ENCODE measurements around the gene XIRP1.

XIRP1 gene

GRCh38 chr3:39164414-39164813, 28.0 kb downstream of the XIRP1 start:
- DNase-seq = no peak
- Histone ChIP-seq H3K27me3 (replicated peaks) (no peaks in the 10 kb centered on the region), H3K36me3 (replicated peaks) (no peaks in the 10 kb centered on the region), H3K27ac (no peak overlapping the region), H3K4me3 (ENCODE audit: low read depth, low read length) (no peak overlapping the region)
- TF ChIP-seq CTCF (IDR thresholded peaks at IDR 0.05; ENCODE audit: low read depth, low read length, missing control alignments) = no peak
- in situ Hi-C loops (cut with HindIII; ENCODE audit: low pct_ligation_motif_present, low sequenced_read_pairs) = no loop called here

GRCh38 chr3:39158148-39158715, 34.2 kb downstream of the XIRP1 start:
- Histone ChIP-seq H3K27me3 (replicated peaks) (no peaks in the 10 kb centered on the region), H3K36me3 (replicated peaks) (peaks cover under 1% of the 10 kb centered on the region), H3K27ac (no peak overlapping the region), H3K4me3 (ENCODE audit: low read depth, low read length) (no peak overlapping the region)
- in situ Hi-C loops (cut with HindIII; ENCODE audit: low pct_ligation_motif_present, low sequenced_read_pairs) = no loop called here
- no peak for TF ChIP-seq CTCF (IDR thresholded peaks at IDR 0.05; ENCODE audit: low read depth, low read length, missing control alignments)
- DNase-seq = no peak

GRCh38 chr3:39157359-39157758, 35.0 kb downstream of the XIRP1 start:
- in situ Hi-C loops (cut with HindIII; ENCODE audit: low pct_ligation_motif_present, low sequenced_read_pairs) = no loop called here
- no peaks in the 10 kb centered on the region for H3K27me3 ChIP-seq (replicated peaks)
- H3K27ac ChIP-seq = no peak overlapping the region
- no peak overlapping the region for H3K4me3 ChIP-seq (ENCODE audit: low read depth, low read length)
- peaks cover 2% of the 10 kb centered on the region for H3K36me3 ChIP-seq (replicated peaks)
- no peak for TF ChIP-seq CTCF (IDR thresholded peaks at IDR 0.05; ENCODE audit: low read depth, low read length, missing control alignments)
- no peak for DNase-seq

- Histone ChIP-seq H3K4me3 (ENCODE audit: low read depth, low read length) (no peak overlapping the region), H3K36me3 (replicated peaks) (peaks cover 2% of the 10 kb centered on the region), H3K27ac (no peak overlapping the region), H3K27me3 (replicated peaks) (no peaks in the 10 kb centered on the region)
- in situ Hi-C loops (cut with HindIII; ENCODE audit: low pct_ligation_motif_present, low sequenced_read_pairs) = no loop called here
- TF ChIP-seq CTCF (IDR thresholded peaks at IDR 0.05; ENCODE audit: low read depth, low read length, missing control alignments) = no peak
- no peak for DNase-seq
Observed at GRCh38 chr3:39156421-39156820, 36.0 kb downstream of the XIRP1 start.

- Histone ChIP-seq H3K36me3 (replicated peaks) (peaks cover 2% of the 10 kb centered on the region), H3K27me3 (replicated peaks) (no peaks in the 10 kb centered on the region), H3K4me3 (ENCODE audit: low read depth, low read length) (peak overlapping the region; percentile 16), H3K27ac (no peak overlapping the region)
- no peak for TF ChIP-seq CTCF (IDR thresholded peaks at IDR 0.05; ENCODE audit: low read depth, low read length, missing control alignments)
- no peak for DNase-seq
- in situ Hi-C loops (cut with HindIII; ENCODE audit: low pct_ligation_motif_present, low sequenced_read_pairs) = no loop called here
Observed at GRCh38 chr3:39154280-39155021, 37.9 kb downstream of the XIRP1 start.

- peak overlapping the region; percentile 27 for H3K27ac ChIP-seq
- H3K27me3 ChIP-seq (replicated peaks) = no peaks in the 10 kb centered on the region
- peaks cover 2% of the 10 kb centered on the region for H3K36me3 ChIP-seq (replicated peaks)
- in situ Hi-C loops (cut with HindIII; ENCODE audit: low pct_ligation_motif_present, low sequenced_read_pairs) = no loop called here
- no peak for TF ChIP-seq CTCF (IDR thresholded peaks at IDR 0.05; ENCODE audit: low read depth, low read length, missing control alignments)
- peak overlapping the region; percentile 45 for H3K4me3 ChIP-seq (ENCODE audit: low read depth, low read length)
- no peak for DNase-seq
Observed at GRCh38 chr3:39153977-39154279, 38.5 kb downstream of the XIRP1 start.
